Mesenchymal stem cell (in vitro differentiated cells and primary cell): ENCODE measurements around the gene C2orf68. TPM values are rescaled to one million over a fixed set of nuclear protein-coding genes. Genes with fewer than 3 reads are reported as not detected.

Source experiments
- small RNA-seq: library from polyadenylated mRNA; stranded (forward); fragments of <200 nt; extraction: miRNeasy Mini kit (QIAGEN cat#:217004); gene quantifications from one replicate; pipeline ENCODE3, GENCODE V24; 2013; ENCODE audit warnings: low read depth

The C2orf68 gene

Small RNAs within 50 kb of the gene (small RNA-seq; reads per million reads assigned to genes)
- not detected for gene RN7SL126P
